K562 (cell line): ENCODE results near the gene FTH1. TPM values are rescaled to one million over a fixed set of nuclear protein-coding genes. Genes with fewer than 3 reads are reported as not detected.

Experiments
- ATAC-seq: fragments of 200-7000 bp; cut with Tn5 transposase; 3 replicates; pipeline ENCODE4 v1.9.1; 2020; ENCODE audit warnings: moderate library complexity
- BruUV-seq: library from RNA; stranded (reverse); fragments of 400-500 nt; replicated peaks from 2 replicates; lab custom pipeline; 2021; lab: Mats Ljungman, UMichigan
- CTCF ChIA-PET: fragments of 300-600 bp; formaldehyde crosslinking; extraction: SDS; loops from one replicate; lab custom pipeline; 2021; ENCODE audit warnings: low intra/inter-chr PET ratio; lab: Yijun Ruan, JAX
- POLR2A ChIA-PET: fragments of 300-600, 350-650 bp; sonication (Branson Sonifier 250); formaldehyde crosslinking; extraction: SDS; loops from one replicate; lab custom pipeline; 2021; ENCODE audit warnings: antibody characterized with exemption, inconsistent platforms; lab: Yijun Ruan, JAX
- DNase-seq, 4 experiments: peaks; one replicate each; pipeline versions ENCODE4 v3.0.0 to v3.0.0-alpha.2; 2011 to 2018; ENCODE audit warnings: low spot score in 3 of 4, mixed read lengths in 3 of 4; ENCODE audit errors: extremely low read depth in 1 of 4
- FAIRE-seq: peaks from 2 replicates; lab custom pipeline; 2011; peaks lifted over from hg19 to GRCh38; lab: Jason Lieb, UNC
- H2AFZ ChIP-seq: 2 replicates; pipeline ENCODE4 v1.6.0; 2011; ENCODE audit warnings: low read depth, low read length, control low read depth, inconsistent platforms
- H3K27ac ChIP-seq: fragments of 200-600 bp; 3 replicates; pipeline ENCODE4 v1.8.0; 2011; ENCODE audit warnings: low read depth, mild to moderate bottlenecking, control low read depth, inconsistent platforms, low read length, moderate library complexity, mixed read lengths; ENCODE audit errors: extremely low read depth
- H3K27me3 ChIP-seq, 2 experiments: fragments of 300-600 bp in 1 of 2; 2 replicates in 1 of 2; 3 replicates in 1 of 2; pipeline versions ENCODE4 v1.6.0 to v1.8.0; 2011; ENCODE audit warnings: inconsistent platforms in 2 of 2, low read length in 2 of 2, mild to moderate bottlenecking in 1 of 2, mixed read lengths in 1 of 2, moderate library complexity in 1 of 2; ENCODE audit not compliant: control insufficient read depth in 2 of 2, insufficient read depth in 2 of 2
- H3K36me3 ChIP-seq: fragments of 300-600 bp; 3 replicates; pipeline ENCODE4 v1.8.0; 2011; ENCODE audit warnings: mild to moderate bottlenecking, low read length, inconsistent platforms; ENCODE audit not compliant: control insufficient read depth, insufficient read depth
- H3K4me1 ChIP-seq, 2 experiments: fragments of 200-600 bp in 1 of 2; replicated peaks in 1 of 2; 2 replicates in 1 of 2; 3 replicates in 1 of 2; pipeline versions ENCODE4 v1.5.1 to v1.8.0; 2011; ENCODE audit warnings: inconsistent platforms in 2 of 2, low read length in 2 of 2, mild to moderate bottlenecking in 1 of 2, mixed read lengths in 1 of 2, moderate library complexity in 1 of 2; ENCODE audit not compliant: control insufficient read depth in 2 of 2, insufficient read depth in 2 of 2
- H3K4me2 ChIP-seq: 2 replicates; pipeline ENCODE4 v1.6.1; 2011; ENCODE audit warnings: low read length, control low read depth, inconsistent platforms, mixed read lengths; ENCODE audit not compliant: insufficient read depth
- H3K4me3 ChIP-seq: fragments of 200-600 bp; sonication (generic), shearing (Covaris generic); 2 replicates; pipeline ENCODE4 v1.5.1; 2016; ENCODE audit warnings: control low read depth, inconsistent platforms
- H3K79me2 ChIP-seq: fragments of 200-600 bp; 3 replicates; pipeline ENCODE4 v1.8.0; 2011; ENCODE audit warnings: low read length, inconsistent platforms; ENCODE audit not compliant: control insufficient read depth, insufficient read depth
- H3K9ac ChIP-seq, 2 experiments: 2 replicates each; pipeline versions ENCODE4 v1.6.0 to v1.6.1; 2011; ENCODE audit warnings: low read depth in 2 of 2, low read length in 2 of 2, control low read depth in 1 of 2, inconsistent platforms in 1 of 2, mild to moderate bottlenecking in 1 of 2, mixed read lengths in 1 of 2; ENCODE audit not compliant: insufficient read depth in 1 of 2
- H3K9me1 ChIP-seq: one replicate; pipeline ENCODE4 v1.6.0; 2011; ENCODE audit warnings: inconsistent platforms, mild to moderate bottlenecking, low read length, moderate library complexity; ENCODE audit not compliant: control insufficient read depth, insufficient read depth
- H3K9me3 ChIP-seq: replicated peaks from 2 replicates; pipeline ENCODE4 v1.5.1; 2011; ENCODE audit warnings: low read depth, low read length, inconsistent platforms; ENCODE audit not compliant: control insufficient read depth, insufficient read depth
- H4K20me1 ChIP-seq: replicated peaks from 2 replicates; pipeline ENCODE4 v1.6.1; 2011; ENCODE audit warnings: low read length, inconsistent platforms, mixed read lengths; ENCODE audit not compliant: control insufficient read depth, insufficient read depth
- ATF4 ChIP-seq: fragments of 450-650 bp; formaldehyde crosslinking; IDR thresholded peaks from 2 replicates; pipeline ENCODE4 v1.4.0; 2022; ENCODE audit warnings: mild to moderate bottlenecking, moderate library complexity
- CBFB ChIP-seq: sonication (generic); formaldehyde crosslinking; IDR thresholded peaks from 2 replicates; pipeline ENCODE4 v1.4.0; 2020; ENCODE audit warnings: mild to moderate bottlenecking, missing genetic modification reagents
- E2F3 ChIP-seq: fragments of 250-450 bp; sonication (Bioruptor Pico); IDR thresholded peaks from 2 replicates; pipeline ENCODE4 v1.4.0; 2020; ENCODE audit warnings: mild to moderate bottlenecking
- GABPA ChIP-seq: fragments of 200-800 bp; sonication (Bioruptor generic); conservative IDR thresholded peaks from 2 replicates; pipeline ENCODE4 v1.6.1; 2016; ENCODE audit warnings: low read depth, missing genetic modification characterization, missing compliant biosample characterization
- HNRNPUL1 ChIP-seq: fragments of 200-400 bp; formaldehyde crosslinking; IDR thresholded peaks from 2 replicates; pipeline ENCODE4 v1.6.1; 2017; ENCODE audit warnings: low read length
- PURB ChIP-seq: sonication (generic); formaldehyde crosslinking; IDR thresholded peaks from 2 replicates; pipeline ENCODE4 v1.9.0; 2021; ENCODE audit warnings: low read depth, mild to moderate bottlenecking, missing genetic modification reagents
- SFPQ ChIP-seq: fragments of 200-400 bp; formaldehyde crosslinking; IDR thresholded peaks from 2 replicates; pipeline ENCODE4 v1.6.1; 2017; ENCODE audit warnings: mild to moderate bottlenecking, low read depth, low read length, moderate library complexity
- SLC30A9 ChIP-seq: fragments of 250-450 bp; sonication (Bioruptor Pico); IDR thresholded peaks from 2 replicates; pipeline ENCODE4 v1.8.0; 2022; ENCODE audit warnings: mild to moderate bottlenecking, moderate library complexity
- SMARCB1 ChIP-seq: IDR thresholded peaks from 2 replicates; pipeline ENCODE4 v1.6.1; 2011; ENCODE audit warnings: improper control_type of control experiment, low read depth; ENCODE audit not compliant: insufficient read length
- SP2 ChIP-seq: IDR thresholded peaks from 2 replicates; pipeline ENCODE4 v1.6.1; 2011; ENCODE audit warnings: mild to moderate bottlenecking, low read depth, low read length, moderate library complexity; ENCODE audit not compliant: poor library complexity, severe bottlenecking; ENCODE audit errors: extremely low read depth
- SREBF1 ChIP-seq: fragments of 150-350 bp; IDR thresholded peaks from 2 replicates; pipeline ENCODE4 v1.6.1; 2014; ENCODE audit warnings: antibody characterized with exemption, low read depth, low read length, borderline replicate concordance
- ZBTB1 ChIP-seq: sonication (generic); formaldehyde crosslinking; IDR thresholded peaks from 2 replicates; pipeline ENCODE4 v1.8.1; 2023; ENCODE audit warnings: missing genetic modification reagents, low read depth, mild to moderate bottlenecking, borderline replicate concordance
- ZNF316 ChIP-seq: fragments of 450-650 bp; IDR thresholded peaks from 2 replicates; pipeline ENCODE4 v1.6.1; 2016
- ZNF436 ChIP-seq: fragments of 250-450, 450-650 bp; sonication (Bioruptor Pico); formaldehyde crosslinking; IDR thresholded peaks from 2 replicates; pipeline ENCODE4 v1.7.0; 2020; ENCODE audit warnings: mild to moderate bottlenecking
- ZNF699 ChIP-seq: fragments of 250-450 bp; sonication (Bioruptor Pico); IDR thresholded peaks from 2 replicates; pipeline ENCODE4 v1.8.0; 2021; ENCODE audit warnings: mild to moderate bottlenecking, moderate library complexity; ENCODE audit not compliant: insufficient replicate concordance
- WGBS: fragments of 100-300 bp; shearing (Covaris generic); methylation state at CpG from one replicate; pipeline ENCODE4 v1.1.6; 2016; ENCODE audit warnings: low coverage, mixed read lengths; ENCODE audit not compliant: insufficient coverage; ENCODE audit errors: missing lambda C conversion rate; 5-methylcytosine and 5-hydroxymethylcytosine counted together
- in situ Hi-C: fragments of 300-500 bp; cut with MboI; formaldehyde crosslinking; loops from 4 replicates; pipeline ENCODE4 v1.15.0; 2018; ENCODE audit warnings: inconsistent platforms, mixed read lengths
- intact Hi-C: fragments of 100-400 bp; cut with micrococcal nuclease; formaldehyde crosslinking; loops from 2 replicates; pipeline ENCODE4 v1.14.2; 2022
- polyA plus RNA-seq, 8 experiments: library from polyadenylated mRNA; depleted of rRNA in 4 of 8; stranded (reverse) in 5 of 8; unstranded in 3 of 8; fragments of >200 nt; fragmentation: Nextera tagmentation in 2 of 8; fragmentation: Illumina TruSeq in 1 of 8; extraction: Ambion mirVana in 2 of 8; extraction: Trizol in 1 of 8; gene quantifications; 2 replicates each; pipeline versions ENCODE4 v1.2.1 to v1.2.3, GENCODE V29; 2011 to 2014; ENCODE audit warnings: inconsistent platforms in 1 of 8, missing spikeins in 1 of 8
- total RNA-seq, 7 experiments: library from RNA; depleted of rRNA in 6 of 7; stranded (reverse); fragments of >200 nt in 6 of 7; fragmentation: Illumina TruSeq in 2 of 7; extraction: Trizol in 2 of 7; gene quantifications; 2 replicates each; pipeline versions ENCODE4 v1.2.1 to v1.2.3, GENCODE V29; 2011 to 2021; ENCODE audit warnings: low replicate concordance in 1 of 7
- TF ChIP-seq, protein P1 (sequence below): sonication (generic); formaldehyde crosslinking; IDR thresholded peaks from 2 replicates; pipeline ENCODE4 v1.8.1; 2023; ENCODE audit warnings: mild to moderate bottlenecking, missing genetic modification reagents

The FTH1 gene
- total and polyA plus RNA-seq, 9 of the 15 experiments (the other 6 are each of a cell fraction or from before 2014, with no cell fraction given), result 370 to 3,146 (median 802) TPM

GRCh38 chr11:61954106-61954850 lies 13.2 kb downstream of the FTH1 start:
- no peak overlapping the region for H3K4me3 ChIP-seq
- DNase-seq, result peak; percentile 56 to 84 (median 70)
- TF ChIP-seq, protein P1, sequence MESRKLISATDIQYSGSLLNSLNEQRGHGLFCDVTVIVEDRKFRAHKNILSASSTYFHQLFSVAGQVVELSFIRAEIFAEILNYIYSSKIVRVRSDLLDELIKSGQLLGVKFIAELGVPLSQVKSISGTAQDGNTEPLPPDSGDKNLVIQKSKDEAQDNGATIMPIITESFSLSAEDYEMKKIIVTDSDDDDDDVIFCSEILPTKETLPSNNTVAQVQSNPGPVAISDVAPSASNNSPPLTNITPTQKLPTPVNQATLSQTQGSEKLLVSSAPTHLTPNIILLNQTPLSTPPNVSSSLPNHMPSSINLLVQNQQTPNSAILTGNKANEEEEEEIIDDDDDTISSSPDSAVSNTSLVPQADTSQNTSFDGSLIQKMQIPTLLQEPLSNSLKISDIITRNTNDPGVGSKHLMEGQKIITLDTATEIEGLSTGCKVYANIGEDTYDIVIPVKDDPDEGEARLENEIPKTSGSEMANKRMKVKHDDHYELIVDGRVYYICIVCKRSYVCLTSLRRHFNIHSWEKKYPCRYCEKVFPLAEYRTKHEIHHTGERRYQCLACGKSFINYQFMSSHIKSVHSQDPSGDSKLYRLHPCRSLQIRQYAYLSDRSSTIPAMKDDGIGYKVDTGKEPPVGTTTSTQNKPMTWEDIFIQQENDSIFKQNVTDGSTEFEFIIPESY, result no peak
- TF ChIP-seq ZNF316 (0 out of 2 replicates have a peak, but pooled peaks have one; percentile 20), SLC30A9 (no peak), ZBTB1 (CRISPR knock-in tag) (no peak), SREBF1 (no peak), PURB (no peak), ZNF436 (CRISPR knock-in tag) (no peak), SMARCB1 (no peak), ZNF699 (CRISPR knock-in tag) (no peak), ATF4 (CRISPR knock-in tag) (no peak), SFPQ (no peak), SP2 (no peak), E2F3 (no peak), GABPA (tag) (no peak), HNRNPUL1 (no peak), CBFB (CRISPR knock-in tag) (no peak)

More at GRCh38 chr11:61954106-61954850, 13.2 kb downstream of the FTH1 start:
- intact Hi-C loops (loop anchor here (1.0 kb wide), 1 partner anchor 100 kb away; no protein-coding TSS in a partner anchor), in situ Hi-C loops (loop anchor here (5.0 kb wide), 1 partner anchor 157 kb away; no protein-coding TSS in a partner anchor)
- no peaks in the 10 kb centered on the region for H3K36me3 ChIP-seq
- no peaks in the 10 kb centered on the region for H3K27me3 ChIP-seq
- ATAC-seq (peak; percentile 56), FAIRE-seq (peak; percentile 87)
- H3K4me2 ChIP-seq, result no peak overlapping the region
- H2AFZ ChIP-seq, result peak overlapping the region; percentile 69; the same call in 1 of the 2 replicates
- H3K9ac ChIP-seq, result 0 out of 4 replicates have a peak overlapping the region, but pooled peaks of 1 of the 2 experiments have one; percentile 4
- BruUV-seq, result no TSS peak
- peaks cover 36 to 40% of the 10 kb centered on the region in 2 experiments for H3K4me1 ChIP-seq
- POLR2A ChIA-PET, result interaction anchor here (14.1 kb wide), 1 partner anchor 10 kb away, joined by 327 read pairs; the partner anchor contains the start of gene FTH1
- no peaks in the 10 kb centered on the region for H3K9me3 ChIP-seq
- no peaks in the 10 kb centered on the region for H3K9me1 ChIP-seq
- CTCF ChIA-PET, result interaction anchor here (1.2 kb wide), 1 partner anchor 154 kb away, joined by 7 read pairs; no protein-coding TSS in a partner anchor
- 70% methylated on average over 9 of the region's 9 CpGs for WGBS
- H4K20me1 ChIP-seq, result no peaks in the 10 kb centered on the region
- H3K79me2 ChIP-seq, result no peaks in the 10 kb centered on the region
- peak overlapping the region; percentile 23; the same call in 1 of the 3 replicates for H3K27ac ChIP-seq
